ENCODE data around the gene DDX17.
A peak's percentile ranks its signal among the peaks of the same experiment; 100 is the strongest.
"Not testable (repeated sequence)": the region's sequence is repeated elsewhere in the genome, so short reads cannot be mapped to it uniquely, and the experiment has no call there.

DDX17 gene

DNA sequence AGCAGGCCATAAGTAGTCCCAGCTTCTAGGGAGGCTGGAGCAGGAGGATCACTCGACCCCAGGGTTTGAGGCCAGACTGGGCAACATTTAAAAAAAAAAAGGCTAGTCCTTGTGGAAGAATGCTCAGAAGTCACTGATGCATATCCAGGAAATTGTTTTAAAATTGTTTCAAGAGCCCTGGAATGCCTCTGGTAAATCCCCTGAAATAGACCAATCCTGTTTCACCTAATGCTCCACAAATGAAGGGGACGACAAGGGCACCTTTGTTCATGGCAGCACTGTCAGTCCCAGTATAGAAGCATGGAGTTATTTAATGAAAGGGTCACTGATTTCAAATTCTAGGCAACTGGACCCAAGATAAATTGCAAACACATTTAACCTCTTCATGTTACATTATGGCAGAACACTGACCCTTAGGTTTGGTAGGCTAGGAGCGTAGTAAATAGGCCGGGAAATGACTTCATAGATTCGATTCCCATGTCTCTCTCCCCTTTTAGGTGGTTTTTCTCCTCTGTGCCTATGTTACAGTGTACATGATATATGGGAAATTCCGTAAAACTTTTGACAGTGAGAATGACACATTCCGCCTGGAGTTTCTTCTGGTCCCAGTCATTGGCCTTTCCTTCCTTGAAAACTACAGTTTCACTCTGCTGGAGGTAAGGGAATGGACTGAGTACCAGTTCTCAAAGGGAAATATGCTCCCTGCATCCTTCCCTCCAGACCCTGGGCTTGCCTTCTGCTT lies 26.8 kb downstream of the DDX17 start:
- no peak for DNase-seq (ENCODE audit: extremely low read depth, low read depth)
- no peak for TF ChIP-seq CTCF (IDR thresholded peaks at IDR 0.05; ENCODE audit: low read depth, low read length, missing control alignments)
- no peak overlapping the region for H3K4me3 ChIP-seq (replicated peaks; ENCODE audit: low read depth, low read length)

GRCh38 chr22:38477585-38477984 lies 28.5 kb downstream of the DDX17 start:
- no peak for DNase-seq (ENCODE audit: extremely low read depth, low read depth)
- H3K4me3 ChIP-seq (replicated peaks; ENCODE audit: low read depth, low read length): no peak overlapping the region
- no peak for TF ChIP-seq CTCF (IDR thresholded peaks at IDR 0.05; ENCODE audit: low read depth, low read length, missing control alignments)

DNA sequence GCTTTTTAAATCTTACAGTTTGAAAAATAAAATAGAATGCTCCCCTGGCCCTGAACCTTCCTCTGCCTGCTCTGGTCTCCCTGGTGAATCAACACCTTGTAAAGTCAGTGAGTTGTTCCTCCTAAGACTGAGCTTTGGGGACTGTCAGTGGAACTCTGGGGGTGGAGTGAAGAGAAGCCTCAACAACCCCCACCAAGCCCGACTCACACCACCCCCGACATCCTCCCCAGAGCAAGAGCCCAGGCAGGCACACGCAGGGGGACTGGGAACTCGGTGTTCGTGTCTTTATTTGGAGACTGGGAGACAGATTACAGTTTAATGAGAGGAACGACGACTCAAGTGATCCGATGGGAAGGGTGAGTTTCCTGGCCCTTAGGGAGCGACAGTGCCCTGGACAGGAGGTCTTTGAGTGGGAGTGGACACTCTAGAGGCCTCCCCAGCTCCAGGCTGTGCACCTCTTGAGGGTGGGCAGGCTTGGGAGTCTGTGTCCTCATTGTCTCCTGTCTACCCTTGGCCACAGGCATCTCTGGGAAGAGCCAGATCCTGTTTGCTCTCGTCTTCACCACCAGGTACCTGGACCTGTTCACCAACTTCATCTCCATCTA lies 32.0 kb downstream of the DDX17 start:
- no peak for TF ChIP-seq CTCF (IDR thresholded peaks at IDR 0.05; ENCODE audit: low read depth, low read length, missing control alignments)
- no peak overlapping the region for H3K4me3 ChIP-seq (replicated peaks; ENCODE audit: low read depth, low read length)
- no peak for DNase-seq (ENCODE audit: extremely low read depth, low read depth)

- DNase-seq (ENCODE audit: extremely low read depth, low read depth): no peak
- TF ChIP-seq CTCF (IDR thresholded peaks at IDR 0.05; ENCODE audit: low read depth, low read length, missing control alignments): no peak
- H3K4me3 ChIP-seq (replicated peaks; ENCODE audit: low read depth, low read length): no peak overlapping the region
Observed at GRCh38 chr22:38471237-38471636, 34.9 kb downstream of the DDX17 start.

DNA sequence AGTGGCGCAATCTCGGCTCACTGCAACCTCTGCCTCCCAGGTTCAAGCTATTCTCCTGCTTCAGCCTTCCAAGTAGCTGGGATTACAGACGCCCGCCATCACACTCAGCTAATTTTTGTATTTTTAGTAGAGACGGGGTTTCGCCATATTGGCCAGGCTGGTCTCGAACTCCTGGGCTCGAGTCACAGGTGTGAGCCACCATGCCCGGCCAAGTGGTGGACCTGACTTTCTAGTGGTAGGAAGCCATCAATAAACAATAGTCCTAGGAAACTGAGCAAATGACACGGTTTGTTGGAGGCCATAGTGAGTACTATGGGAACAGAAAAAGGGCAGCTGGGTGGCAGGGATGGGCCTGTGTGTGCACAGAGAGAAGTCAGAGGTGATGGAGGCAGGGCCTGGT lies 35.9 kb downstream of the DDX17 start:
- H3K4me3 ChIP-seq (replicated peaks; ENCODE audit: low read depth, low read length); DNase-seq (ENCODE audit: extremely low read depth, low read depth): not testable (repeated sequence)

- no peak for TF ChIP-seq CTCF (IDR thresholded peaks at IDR 0.05; ENCODE audit: low read depth, low read length, missing control alignments)
- DNase-seq (ENCODE audit: extremely low read depth, low read depth): no peak
- peak overlapping the region; percentile 76 for H3K4me3 ChIP-seq (replicated peaks; ENCODE audit: low read depth, low read length)
Observed at GRCh38 chr22:38469306-38469781, 36.8 kb downstream of the DDX17 start.

DNA sequence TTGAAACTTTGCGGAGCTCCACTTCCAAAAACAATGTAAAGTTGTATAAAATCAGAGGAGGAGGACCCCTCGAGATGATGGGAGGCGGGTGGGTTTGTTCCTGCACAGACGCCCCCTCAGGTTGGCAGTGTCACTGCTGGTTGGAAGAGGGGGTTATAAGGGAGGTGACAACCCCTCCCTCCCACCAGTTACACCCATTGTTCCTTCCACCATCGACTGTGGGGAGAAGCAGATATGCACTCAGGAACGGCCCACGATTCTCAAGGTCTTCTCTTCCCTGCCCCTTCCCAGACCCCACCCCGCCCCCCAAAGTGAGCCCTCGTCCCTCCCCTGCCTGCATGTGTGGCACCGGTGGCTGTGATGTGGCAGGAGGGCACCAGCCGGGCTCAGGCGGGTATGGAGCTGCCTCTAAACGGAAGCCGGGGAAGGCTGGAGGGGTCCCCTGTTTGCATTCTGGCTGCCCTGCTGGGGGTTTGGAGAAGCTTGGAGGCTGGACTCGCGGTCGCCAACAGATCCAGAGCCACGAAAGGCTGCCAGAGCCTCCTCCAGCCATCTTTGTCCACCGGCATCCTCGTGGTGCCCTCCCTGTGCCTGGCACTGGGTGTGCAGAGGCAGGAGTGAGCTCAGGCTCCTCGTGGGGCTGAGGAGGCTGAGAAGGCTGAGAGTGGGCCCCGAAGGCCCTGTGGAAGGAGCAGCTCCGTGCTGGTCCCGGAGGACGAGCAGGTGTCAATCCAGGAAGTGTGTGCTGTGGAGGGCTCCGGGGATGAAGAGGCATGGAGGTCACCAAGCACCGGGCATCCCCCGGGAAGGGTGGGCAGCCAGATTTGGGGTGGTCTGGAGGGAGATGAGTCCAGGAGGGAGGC lies 37.4 kb downstream of the DDX17 start:
- peak; percentile 15 for TF ChIP-seq CTCF (IDR thresholded peaks at IDR 0.05; ENCODE audit: low read depth, low read length, missing control alignments)
- H3K4me3 ChIP-seq (replicated peaks; ENCODE audit: low read depth, low read length): peak overlapping the region; percentile 76
- no peak for DNase-seq (ENCODE audit: extremely low read depth, low read depth)
